ENCODE data around the gene PIPOX. TPM values are rescaled to one million over a fixed set of nuclear protein-coding genes. Genes with fewer than 3 reads are reported as not detected.
A peak's percentile ranks its signal among the peaks of the same experiment; 100 is the strongest.

PIPOX gene
- total and polyA plus RNA-seq, 2 of the 13 experiments (the other 11 are each of a cell fraction or from before 2014, with no cell fraction given) = 87.3 to 154 TPM

DNA sequence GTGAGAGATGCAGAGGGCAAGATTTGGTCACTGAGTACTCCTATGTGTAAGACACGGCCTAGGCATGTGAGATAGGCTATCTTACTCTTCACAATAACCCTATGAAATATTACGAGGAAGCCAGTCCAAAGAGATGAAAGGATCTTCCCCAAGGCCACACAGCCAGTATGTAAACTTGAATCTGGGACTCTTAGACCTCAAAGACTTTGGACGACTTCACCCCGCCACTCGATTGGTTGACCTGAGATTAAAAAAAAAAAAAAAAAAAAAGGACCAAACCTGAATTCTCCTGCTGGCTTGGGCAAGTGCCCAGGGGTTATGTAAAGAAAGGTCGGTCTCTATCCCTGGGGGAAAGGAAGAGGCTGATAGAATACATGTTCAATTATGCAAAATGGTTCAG, 33.1 kb downstream of the PIPOX start (continued):
- TF ChIP-seq, protein P1, sequence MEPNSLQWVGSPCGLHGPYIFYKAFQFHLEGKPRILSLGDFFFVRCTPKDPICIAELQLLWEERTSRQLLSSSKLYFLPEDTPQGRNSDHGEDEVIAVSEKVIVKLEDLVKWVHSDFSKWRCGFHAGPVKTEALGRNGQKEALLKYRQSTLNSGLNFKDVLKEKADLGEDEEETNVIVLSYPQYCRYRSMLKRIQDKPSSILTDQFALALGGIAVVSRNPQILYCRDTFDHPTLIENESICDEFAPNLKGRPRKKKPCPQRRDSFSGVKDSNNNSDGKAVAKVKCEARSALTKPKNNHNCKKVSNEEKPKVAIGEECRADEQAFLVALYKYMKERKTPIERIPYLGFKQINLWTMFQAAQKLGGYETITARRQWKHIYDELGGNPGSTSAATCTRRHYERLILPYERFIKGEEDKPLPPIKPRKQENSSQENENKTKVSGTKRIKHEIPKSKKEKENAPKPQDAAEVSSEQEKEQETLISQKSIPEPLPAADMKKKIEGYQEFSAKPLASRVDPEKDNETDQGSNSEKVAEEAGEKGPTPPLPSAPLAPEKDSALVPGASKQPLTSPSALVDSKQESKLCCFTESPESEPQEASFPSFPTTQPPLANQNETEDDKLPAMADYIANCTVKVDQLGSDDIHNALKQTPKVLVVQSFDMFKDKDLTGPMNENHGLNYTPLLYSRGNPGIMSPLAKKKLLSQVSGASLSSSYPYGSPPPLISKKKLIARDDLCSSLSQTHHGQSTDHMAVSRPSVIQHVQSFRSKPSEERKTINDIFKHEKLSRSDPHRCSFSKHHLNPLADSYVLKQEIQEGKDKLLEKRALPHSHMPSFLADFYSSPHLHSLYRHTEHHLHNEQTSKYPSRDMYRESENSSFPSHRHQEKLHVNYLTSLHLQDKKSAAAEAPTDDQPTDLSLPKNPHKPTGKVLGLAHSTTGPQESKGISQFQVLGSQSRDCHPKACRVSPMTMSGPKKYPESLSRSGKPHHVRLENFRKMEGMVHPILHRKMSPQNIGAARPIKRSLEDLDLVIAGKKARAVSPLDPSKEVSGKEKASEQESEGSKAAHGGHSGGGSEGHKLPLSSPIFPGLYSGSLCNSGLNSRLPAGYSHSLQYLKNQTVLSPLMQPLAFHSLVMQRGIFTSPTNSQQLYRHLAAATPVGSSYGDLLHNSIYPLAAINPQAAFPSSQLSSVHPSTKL (CRISPR knock-in tag; IDR thresholded peaks at IDR 0.05) = peak; percentile 61

GRCh38 chr17:29076722-29077121, 33.8 kb downstream of the PIPOX start:
- Histone ChIP-seq H3K9me3 (ENCODE audit: low read length) (no peaks in the 10 kb centered on the region), H3K79me2 (ENCODE audit: insufficient read depth, low read length) (no peaks in the 10 kb centered on the region), H3K4me1 (ENCODE audit: insufficient read depth, low read length) (peaks cover 24% of the 10 kb centered on the region), H3K27me3 (ENCODE audit: control insufficient read depth in 1 of 2, insufficient read depth in 2 of 2, low read length in 2 of 2) (no peaks in the 10 kb centered on the region), H3K27ac (ENCODE audit: extremely low read length, insufficient read depth, low read length) (no peak overlapping the region), H3K9ac (ENCODE audit: insufficient read depth, low read depth, low read length) (no peak overlapping the region), H3K4me3 (replicated peaks in 1 of 3; ENCODE audit: insufficient read depth in 1 of 3, low read depth in 2 of 3, low read length in 3 of 3) (no peak overlapping the region), H4K20me1 (ENCODE audit: insufficient read depth, low read length) (peaks cover 5% of the 10 kb centered on the region; the same call in 1 of the 2 replicates), H2AFZ (ENCODE audit: low read length) (no peak overlapping the region), H3K36me3 (replicated peaks in 1 of 2; ENCODE audit: control insufficient read depth in 1 of 2, insufficient read depth in 2 of 2, low read length in 2 of 2) (peaks cover 7 to 21% of the 10 kb centered on the region in 2 experiments), H3K4me2 (ENCODE audit: low read depth, low read length) (peak overlapping the region; percentile 41)
- in situ Hi-C loops (cut with HindIII; ENCODE audit: extremely low pct_ligation_motif_present, low pct_unique_long_range_greater_than_20kb) (no loop called here), intact Hi-C loops (cut with micrococcal nuclease; ENCODE audit: unreplicated experiment) (loop anchor here (5.0 to 10.0 kb wide), 2 partner anchors 34 to 112 kb away; partner anchors contain the start of gene PIPOX)
- no TSS peak for BruUV-seq (replicated peaks)
- CTCF ChIA-PET (ENCODE audit: low intra/inter-chr PET ratio, low total read pairs) = no interaction called here
- 100% methylated on average over 4 of the region's 7 CpGs for WGBS (ENCODE audit: low lambda C conversion rate)
- no peak for FAIRE-seq
- TF ChIP-seq PRMT3 (CRISPR knock-in tag; IDR thresholded peaks at IDR 0.05; ENCODE audit: borderline replicate concordance, low read depth) (no peak), MAFK (conservative IDR thresholded peaks at IDR 0.05 in 1 of 2, IDR thresholded peaks at IDR 0.05 in 1 of 2; ENCODE audit: low read length in 2 of 2) (peak; percentile 26 to 45; a peak in 3 of 4 replicates), MAFF (IDR thresholded peaks at IDR 0.05; ENCODE audit: low read depth, low read length) (0 out of 2 replicates have a peak, but pooled peaks have one; percentile 19)
- POLR2A ChIA-PET = no interaction called here
- no peak for DNase-seq (ENCODE audit: low spot score)
- no peak for ATAC-seq
